ENCODE results near the gene LCN1.

- TF ChIP-seq POLR2A (IDR thresholded peaks at IDR 0.05) (no peak), CTCF (IDR thresholded peaks at IDR 0.05 in 4 of 5, conservative IDR thresholded peaks at IDR 0.05 in 1 of 5) (no peak)
These were observed 4.9 kb upstream of the LCN1 start for GRCh38 chr9:135516132-135516860.
